HepG2 (cell line): ENCODE measurements around the gene CDYL2. TPM values are rescaled to one million over a fixed set of nuclear protein-coding genes. Genes with fewer than 3 reads are reported as not detected.

Experiments
- ATAC-seq: fragments of 200-7000 bp; cut with Tn5 transposase; 3 replicates; pipeline ENCODE4 v1.9.1; 2020; ENCODE audit warnings: mild to moderate bottlenecking, moderate library complexity
- BruUV-seq: library from RNA; stranded (reverse); fragments of 400-500 nt; replicated peaks from 2 replicates; lab custom pipeline; 2021; lab: Mats Ljungman, UMichigan
- CTCF ChIA-PET: fragments of 300-600 bp; formaldehyde crosslinking; extraction: SDS; loops from one replicate; lab custom pipeline; 2021; ENCODE audit warnings: low total read pairs, inconsistent platforms, low intra/inter-chr PET ratio; lab: Yijun Ruan, JAX
- POLR2A ChIA-PET: fragments of 350-600 bp; sonication (Branson Sonifier 250); formaldehyde crosslinking; loops from one replicate; lab custom pipeline; 2020; ENCODE audit warnings: antibody characterized with exemption, inconsistent platforms; lab: Yijun Ruan, JAX
- DNase-seq: peaks from one replicate; pipeline ENCODE4 v3.0.0-alpha.2; 2015; ENCODE audit warnings: low spot score
- FAIRE-seq: peaks from 3 replicates; lab custom pipeline; 2011; peaks lifted over from hg19 to GRCh38; lab: Jason Lieb, UNC
- H2AFZ ChIP-seq: one replicate; pipeline ENCODE4 v1.6.1; 2011; ENCODE audit warnings: low read length, inconsistent platforms
- H3K27ac ChIP-seq: fragments of 300-600 bp; 3 replicates; pipeline ENCODE4 v1.8.0; 2011; ENCODE audit warnings: mixed run types, mild to moderate bottlenecking, mixed read lengths, low read length, inconsistent platforms; ENCODE audit not compliant: insufficient read depth; ENCODE audit errors: extremely low read length
- H3K27me3 ChIP-seq, 2 experiments: fragments of 200-600 bp in 1 of 2; 2 replicates in 1 of 2; 3 replicates in 1 of 2; pipeline versions ENCODE4 v1.6.0 to v1.8.0; 2011; ENCODE audit warnings: low read length in 2 of 2, mild to moderate bottlenecking in 2 of 2, moderate library complexity in 2 of 2, inconsistent platforms in 1 of 2; ENCODE audit not compliant: insufficient read depth in 2 of 2, control insufficient read depth in 1 of 2
- H3K36me3 ChIP-seq, 2 experiments: fragments of 200-600 bp in 1 of 2; replicated peaks in 1 of 2; 2 replicates in 1 of 2; 3 replicates in 1 of 2; pipeline versions ENCODE4 v1.5.1 to v1.8.0; 2011; ENCODE audit warnings: low read length in 2 of 2, inconsistent platforms in 1 of 2; ENCODE audit not compliant: insufficient read depth in 2 of 2, control insufficient read depth in 1 of 2
- H3K4me1 ChIP-seq: 2 replicates; pipeline ENCODE4 v1.5.1; 2012; ENCODE audit warnings: low read length, inconsistent platforms; ENCODE audit not compliant: insufficient read depth
- H3K4me2 ChIP-seq: 2 replicates; pipeline ENCODE4 v1.6.0; 2011; ENCODE audit warnings: low read depth, low read length, inconsistent platforms
- H3K4me3 ChIP-seq, 3 experiments: fragments of 200-600 bp in 1 of 3; sonication (generic), shearing (Covaris generic) in 1 of 3; replicated peaks in 1 of 3; 2 replicates each; pipeline ENCODE4 v1.5.1; 2011 to 2016; ENCODE audit warnings: low read length in 3 of 3, inconsistent platforms in 2 of 3, low read depth in 2 of 3, mild to moderate bottlenecking in 2 of 3, control low read depth in 1 of 3, mixed read lengths in 1 of 3; ENCODE audit not compliant: insufficient read depth in 1 of 3
- H3K79me2 ChIP-seq: one replicate; pipeline ENCODE4 v1.6.1; 2011; ENCODE audit warnings: low read length, inconsistent platforms; ENCODE audit not compliant: insufficient read depth
- H3K9ac ChIP-seq: 2 replicates; pipeline ENCODE4 v1.6.0; 2011; ENCODE audit warnings: mild to moderate bottlenecking, low read depth, low read length, inconsistent platforms; ENCODE audit not compliant: insufficient read depth
- H3K9me3 ChIP-seq: 2 replicates; pipeline ENCODE4 v1.5.1; 2012; ENCODE audit warnings: mild to moderate bottlenecking, low read length
- H4K20me1 ChIP-seq: 2 replicates; pipeline ENCODE4 v1.6.0; 2011; ENCODE audit warnings: inconsistent platforms, mild to moderate bottlenecking, low read length, moderate library complexity; ENCODE audit not compliant: insufficient read depth
- MLLT10 ChIP-seq: sonication (generic); formaldehyde crosslinking; IDR thresholded peaks from 2 replicates; pipeline ENCODE4 v1.4.0; 2020; ENCODE audit warnings: missing genetic modification reagents
- SIX1 ChIP-seq: sonication (generic); formaldehyde crosslinking; IDR thresholded peaks from 2 replicates; pipeline ENCODE4 v1.4.0; 2020; ENCODE audit warnings: missing genetic modification reagents, borderline replicate concordance
- ZBTB34 ChIP-seq: sonication (generic); formaldehyde crosslinking; IDR thresholded peaks from 2 replicates; pipeline ENCODE4 v1.8.0; 2022; ENCODE audit warnings: mild to moderate bottlenecking, missing genetic modification reagents
- ZNF713 ChIP-seq: sonication (generic); formaldehyde crosslinking; IDR thresholded peaks from 2 replicates; pipeline ENCODE4 v1.4.0; 2020; ENCODE audit warnings: mild to moderate bottlenecking, missing genetic modification reagents
- ZNF780A ChIP-seq: sonication (generic); formaldehyde crosslinking; IDR thresholded peaks from 2 replicates; pipeline ENCODE4 v1.8.0; 2022; ENCODE audit warnings: mild to moderate bottlenecking, missing genetic modification reagents, moderate library complexity
- WGBS: methylation state at CpG from one replicate; pipeline ENCODE4 v1.1.6; 2017; ENCODE audit warnings: low lambda C conversion rate; 5-methylcytosine and 5-hydroxymethylcytosine counted together
- in situ Hi-C: cut with HindIII; loops from 2 replicates; pipeline ENCODE4 v1.10.0; 2017; ENCODE audit warnings: low pct_unique_long_range_greater_than_20kb; ENCODE audit not compliant: extremely low pct_ligation_motif_present
- intact Hi-C: fragments of 100-400 bp; cut with micrococcal nuclease; formaldehyde crosslinking; loops from one replicate; pipeline ENCODE4 v1.10.0; 2022; ENCODE audit not compliant: unreplicated experiment
- polyA plus RNA-seq, 8 experiments: library from polyadenylated mRNA; depleted of rRNA in 3 of 8; stranded (reverse) in 7 of 8; unstranded in 1 of 8; fragments of >200 nt; fragmentation: Illumina TruSeq in 4 of 8; extraction: Trizol in 4 of 8; gene quantifications; 2 replicates each; pipeline versions ENCODE4 v1.2.1 to v1.2.3, GENCODE V29; 2011 to 2016; ENCODE audit warnings: low read depth in 4 of 8, missing spikeins in 1 of 8, mixed read lengths in 1 of 8; ENCODE audit not compliant: insufficient read depth in 1 of 8
- total RNA-seq, 5 experiments: library from RNA; depleted of rRNA; stranded (reverse); fragments of >200 nt; fragmentation: Illumina TruSeq; extraction: Trizol; gene quantifications; 2 replicates each; pipeline ENCODE4 v1.2.3, GENCODE V29; 2016; ENCODE audit warnings: low read depth in 1 of 5
- TF ChIP-seq, protein P1 (sequence below): sonication (generic); formaldehyde crosslinking; IDR thresholded peaks from 2 replicates; pipeline ENCODE4 v1.4.0; 2020; ENCODE audit warnings: missing genetic modification reagents
- TF ChIP-seq, protein P2 (sequence below): sonication (generic); formaldehyde crosslinking; IDR thresholded peaks from 2 replicates; pipeline ENCODE4 v1.8.0; 2022; ENCODE audit warnings: low read depth, missing genetic modification reagents
- TF ChIP-seq, protein P3 (sequence below): sonication (generic); formaldehyde crosslinking; IDR thresholded peaks from 2 replicates; pipeline ENCODE4 v1.8.0; 2023; ENCODE audit warnings: mild to moderate bottlenecking, missing genetic modification reagents

The CDYL2 gene
- total and polyA plus RNA-seq, 2 of the 13 experiments (the other 11 are each of a cell fraction or from before 2014, with no cell fraction given): 0.07 to 0.35 TPM

DNA sequence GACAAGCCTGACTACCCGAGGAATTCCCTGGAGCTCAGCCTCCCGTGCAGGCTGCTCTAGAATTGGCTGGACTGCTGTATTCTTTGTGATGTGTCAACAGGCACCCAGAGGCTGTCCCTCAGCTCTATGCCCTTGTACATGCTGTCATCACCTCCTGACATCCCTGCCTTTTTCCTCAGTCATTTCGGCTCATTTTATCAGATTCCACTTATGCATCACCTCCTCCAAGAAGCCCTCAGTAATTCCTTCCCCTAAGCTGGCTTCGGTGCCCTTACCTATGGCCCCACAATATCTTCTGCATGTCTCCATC lies 137.2 kb downstream of the CDYL2 start:
- DNase-seq (no peak), ATAC-seq (no peak)

DNA sequence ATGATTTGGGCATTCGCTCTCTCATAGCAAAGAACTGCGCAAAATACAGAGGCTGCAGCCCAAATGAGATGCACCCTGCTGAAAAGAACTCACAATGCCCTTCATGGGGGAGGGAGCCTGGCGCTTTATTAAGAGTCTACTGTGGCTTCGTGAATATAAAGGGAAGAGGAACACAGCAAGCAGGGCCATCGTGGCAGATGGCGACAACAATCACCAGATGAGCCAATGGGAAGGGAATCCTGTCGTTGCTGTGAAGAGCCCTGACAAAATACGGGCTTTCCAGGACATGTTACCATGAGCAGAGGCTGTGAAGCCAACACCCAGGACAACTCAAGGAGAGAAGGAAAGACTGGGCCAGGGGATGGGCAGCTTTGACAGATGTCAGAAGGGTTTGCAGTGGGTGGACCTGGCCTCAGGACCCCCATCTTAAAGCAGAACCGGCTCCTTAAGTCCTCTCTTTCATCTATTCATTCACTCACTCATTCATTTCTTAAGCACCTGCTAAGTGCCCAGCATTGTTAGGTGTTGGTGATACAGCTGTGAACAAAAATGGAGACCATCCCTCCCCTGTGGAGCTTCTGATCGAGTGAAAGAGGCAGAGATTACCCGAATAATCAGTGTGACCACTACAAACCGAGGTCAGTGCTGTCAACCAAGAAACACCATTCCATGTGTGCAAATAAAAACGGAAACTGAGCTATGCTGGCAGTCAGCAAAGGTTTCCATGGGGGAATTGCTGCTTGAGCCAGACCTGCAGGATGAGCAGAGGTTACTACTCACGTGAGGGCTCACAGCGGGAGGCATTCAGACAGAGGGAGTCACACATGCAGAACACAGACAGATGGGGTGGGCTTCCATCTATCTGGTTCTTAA lies 137.8 kb downstream of the CDYL2 start:
- ATAC-seq: no peak
- POLR2A ChIA-PET: no interaction called here
- Histone ChIP-seq H3K9me3 (no peaks in the 10 kb centered on the region), H3K9ac (no peak overlapping the region), H3K4me2 (no peak overlapping the region), H3K4me1 (no peaks in the 10 kb centered on the region), H4K20me1 (no peaks in the 10 kb centered on the region), H3K27ac (no peak overlapping the region), H3K36me3 (no peaks in the 10 kb centered on the region), H3K4me3 (no peak overlapping the region), H3K79me2 (no peaks in the 10 kb centered on the region), H3K27me3 (peaks cover 0 to 14% of the 10 kb centered on the region in 2 experiments; a peak in 2 of 5 replicates), H2AFZ (no peak overlapping the region)
- DNase-seq: no peak
- in situ Hi-C loops: no loop called here
- no TSS peak for BruUV-seq
- intact Hi-C loops: no loop called here
- WGBS: 31% methylated on average over 15 of the region's 15 CpGs
- CTCF ChIA-PET: no interaction called here
- FAIRE-seq: no peak
- TF ChIP-seq ZBTB34 (CRISPR knock-in tag) (no peak), ZNF713 (CRISPR knock-in tag) (no peak), MLLT10 (CRISPR knock-in tag) (no peak), SIX1 (no peak)
- TF ChIP-seq, protein P1, sequence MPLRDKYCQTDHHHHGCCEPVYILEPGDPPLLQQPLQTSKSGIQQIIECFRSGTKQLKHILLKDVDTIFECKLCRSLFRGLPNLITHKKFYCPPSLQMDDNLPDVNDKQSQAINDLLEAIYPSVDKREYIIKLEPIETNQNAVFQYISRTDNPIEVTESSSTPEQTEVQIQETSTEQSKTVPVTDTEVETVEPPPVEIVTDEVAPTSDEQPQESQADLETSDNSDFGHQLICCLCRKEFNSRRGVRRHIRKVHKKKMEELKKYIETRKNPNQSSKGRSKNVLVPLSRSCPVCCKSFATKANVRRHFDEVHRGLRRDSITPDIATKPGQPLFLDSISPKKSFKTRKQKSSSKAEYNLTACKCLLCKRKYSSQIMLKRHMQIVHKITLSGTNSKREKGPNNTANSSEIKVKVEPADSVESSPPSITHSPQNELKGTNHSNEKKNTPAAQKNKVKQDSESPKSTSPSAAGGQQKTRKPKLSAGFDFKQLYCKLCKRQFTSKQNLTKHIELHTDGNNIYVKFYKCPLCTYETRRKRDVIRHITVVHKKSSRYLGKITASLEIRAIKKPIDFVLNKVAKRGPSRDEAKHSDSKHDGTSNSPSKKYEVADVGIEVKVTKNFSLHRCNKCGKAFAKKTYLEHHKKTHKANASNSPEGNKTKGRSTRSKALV: no peak
- TF ChIP-seq, protein P2, sequence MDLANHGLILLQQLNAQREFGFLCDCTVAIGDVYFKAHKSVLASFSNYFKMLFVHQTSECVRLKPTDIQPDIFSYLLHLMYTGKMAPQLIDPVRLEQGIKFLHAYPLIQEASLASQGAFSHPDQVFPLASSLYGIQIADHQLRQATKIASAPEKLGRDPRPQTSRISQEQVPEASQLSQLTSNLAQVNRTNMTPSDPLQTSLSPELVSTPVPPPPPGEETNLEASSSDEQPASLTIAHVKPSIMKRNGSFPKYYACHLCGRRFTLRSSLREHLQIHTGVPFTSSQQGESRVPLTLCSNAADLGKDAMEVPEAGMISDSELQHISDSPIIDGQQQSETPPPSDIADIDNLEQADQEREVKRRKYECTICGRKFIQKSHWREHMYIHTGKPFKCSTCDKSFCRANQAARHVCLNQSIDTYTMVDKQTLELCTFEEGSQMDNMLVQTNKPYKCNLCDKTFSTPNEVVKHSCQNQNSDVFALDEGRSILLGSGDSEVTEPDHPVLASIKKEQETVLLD: no peak
- TF ChIP-seq, protein P3, sequence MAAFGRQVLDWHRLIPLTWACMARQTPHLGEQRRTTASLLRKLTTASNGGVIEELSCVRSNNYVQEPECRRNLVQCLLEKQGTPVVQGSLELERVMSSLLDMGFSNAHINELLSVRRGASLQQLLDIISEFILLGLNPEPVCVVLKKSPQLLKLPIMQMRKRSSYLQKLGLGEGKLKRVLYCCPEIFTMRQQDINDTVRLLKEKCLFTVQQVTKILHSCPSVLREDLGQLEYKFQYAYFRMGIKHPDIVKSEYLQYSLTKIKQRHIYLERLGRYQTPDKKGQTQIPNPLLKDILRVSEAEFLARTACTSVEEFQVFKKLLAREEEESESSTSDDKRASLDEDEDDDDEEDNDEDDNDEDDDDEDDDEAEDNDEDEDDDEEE (CRISPR knock-in tag): no peak

More for the DNA sequence above, 137.2 kb downstream of the CDYL2 start:
- Histone ChIP-seq H3K27me3 (peaks cover 0 to 14% of the 10 kb centered on the region in 2 experiments; a peak in 2 of 5 replicates), H3K4me1 (no peaks in the 10 kb centered on the region), H3K36me3 (no peaks in the 10 kb centered on the region), H4K20me1 (no peaks in the 10 kb centered on the region), H3K9me3 (no peaks in the 10 kb centered on the region), H3K9ac (no peak overlapping the region), H3K4me3 (no peak overlapping the region), H3K4me2 (no peak overlapping the region), H2AFZ (no peak overlapping the region), H3K27ac (no peak overlapping the region), H3K79me2 (no peaks in the 10 kb centered on the region)
- intact Hi-C loops (no loop called here), in situ Hi-C loops (no loop called here)
- FAIRE-seq: no peak
- no TSS peak for BruUV-seq
- CTCF ChIA-PET: no interaction called here
- POLR2A ChIA-PET: no interaction called here
- 15% methylated on average over 3 of the region's 4 CpGs for WGBS
- TF ChIP-seq ZNF780A: no peak
